GM12891 (cell line): ENCODE measurements around the gene CDY1B.
"Not testable (repeated sequence)": the region's sequence is repeated elsewhere in the genome, so short reads cannot be mapped to it uniquely, and the experiment has no call there.

ENCODE experiments used
- POLR2A ChIP-seq: IDR thresholded peaks from 2 replicates; pipeline ENCODE4 v1.6.1; 2011; ENCODE audit warnings: low read depth, low read length, control low read depth
- TAF1 ChIP-seq: IDR thresholded peaks from 2 replicates; pipeline ENCODE4 v1.6.1; 2011; ENCODE audit warnings: low read depth, low read length, control low read depth

- not testable (repeated sequence) for TF ChIP-seq POLR2A, TAF1
Measured at GRCh38 chrY:24043209-24043608, 4.6 kb downstream of the CDY1B start.
